ENCODE data around the gene MAN2C1.
"Not testable (repeated sequence)": the region's sequence is repeated elsewhere in the genome, so short reads cannot be mapped to it uniquely, and the experiment has no call there.

The MAN2C1 gene

DNA sequence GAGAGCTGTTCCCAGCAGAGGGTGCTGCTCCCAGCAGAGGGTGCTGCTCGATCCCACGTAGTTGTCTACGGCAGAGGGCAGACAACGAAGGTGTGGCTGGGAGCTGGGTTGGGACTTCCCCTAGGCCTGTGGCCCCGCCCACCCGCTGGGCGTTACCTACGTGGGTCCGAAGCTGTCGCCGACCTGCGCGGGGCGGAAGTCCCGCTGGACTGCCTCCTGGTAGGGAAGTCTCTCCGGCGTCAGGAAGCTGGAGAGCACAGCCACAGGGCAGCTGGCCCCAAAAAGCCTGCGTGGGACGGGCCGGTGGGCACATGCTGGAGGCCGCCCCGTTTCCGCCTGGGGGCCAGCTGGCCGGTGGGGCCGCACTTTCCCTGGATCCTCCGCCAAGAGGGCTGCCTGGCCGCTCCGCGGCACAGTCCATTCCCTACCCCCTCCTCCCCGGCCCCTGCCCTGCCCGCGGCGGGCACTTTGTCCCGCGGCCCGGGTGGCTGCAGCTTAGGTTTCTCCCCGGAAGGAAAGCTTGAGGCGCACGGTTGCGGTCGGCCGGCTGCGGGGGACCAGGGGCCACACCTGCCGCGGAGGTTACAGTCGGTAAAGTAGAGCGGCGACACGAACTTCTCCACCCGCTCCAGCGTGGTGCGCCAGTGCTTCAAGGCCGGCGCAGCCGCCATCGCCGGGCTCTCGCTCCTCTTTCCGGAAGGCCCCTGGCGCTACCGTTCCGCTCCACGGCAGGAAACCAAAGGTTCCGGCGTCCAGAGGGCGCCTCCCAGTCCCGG lies at the start of gene MAN2C1:
MAN2C1 (minus strand) TSS at position 695 of the 776 bp plus-strand sequence; CDS start at position 671, 24 bp downstream.
- peak; percentile 89 for DNase-seq (ENCODE audit: low read depth)

DNA sequence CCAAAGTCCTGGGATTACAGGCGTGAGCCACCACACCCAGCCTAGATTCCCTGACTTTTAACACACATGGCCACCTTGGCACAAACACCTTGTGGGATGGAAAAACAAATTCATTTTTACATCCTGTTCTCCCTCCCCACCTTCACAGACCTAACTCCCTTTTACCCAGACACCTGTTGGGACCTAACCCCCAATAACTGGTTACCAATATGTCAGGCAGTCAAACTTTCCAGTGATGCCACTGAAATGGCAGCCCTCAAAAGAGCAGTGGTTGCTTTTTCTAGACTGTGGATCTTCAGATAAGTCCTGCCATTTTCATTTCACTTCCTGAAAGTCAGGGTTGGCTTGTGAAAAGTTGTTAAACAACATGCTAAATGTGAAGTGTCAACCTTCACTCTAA lies 48.2 kb upstream of the MAN2C1 start:
- DNase-seq (ENCODE audit: low read depth): no peak

DNA sequence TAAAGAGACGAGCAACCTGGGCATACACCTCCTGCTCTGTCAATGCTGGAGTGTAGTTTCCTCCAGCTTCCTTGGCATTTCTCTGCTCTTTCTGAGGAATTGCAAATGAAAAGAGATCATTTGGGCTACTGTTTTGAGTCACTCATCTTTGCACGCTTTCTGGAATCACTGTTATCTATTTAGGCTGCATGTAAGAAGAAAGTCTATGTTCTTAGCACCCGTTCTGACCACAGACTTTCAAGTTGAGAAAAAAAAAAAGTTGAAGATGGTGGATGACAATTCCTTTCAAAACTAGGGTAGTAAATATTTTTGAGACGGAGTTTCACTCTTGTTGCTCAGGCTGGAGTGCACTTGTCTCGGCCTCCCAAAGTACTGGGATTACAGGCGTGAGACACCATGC lies 41.8 kb upstream of the MAN2C1 start:
- no peak for DNase-seq (ENCODE audit: low read depth)

DNA sequence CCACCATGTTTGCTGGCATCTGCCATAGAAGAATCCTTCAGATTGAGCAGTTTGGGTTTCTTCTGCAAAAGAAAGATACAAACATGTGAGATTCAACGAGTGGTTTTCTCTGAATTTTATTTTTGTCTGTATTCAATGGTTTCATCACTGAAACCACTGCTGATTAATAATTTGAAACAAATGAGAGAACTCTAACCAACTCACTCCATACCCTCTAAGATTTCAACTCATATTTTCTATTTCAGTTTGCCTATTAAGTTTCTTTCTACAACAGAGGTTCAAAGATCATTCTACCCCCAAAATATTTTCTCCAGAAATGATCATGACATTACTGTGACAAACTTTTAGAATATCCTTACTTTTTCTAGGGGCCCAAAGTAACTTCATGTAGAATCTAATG lies 38.7 kb upstream of the MAN2C1 start:
- no peak for DNase-seq (ENCODE audit: low read depth)

DNA sequence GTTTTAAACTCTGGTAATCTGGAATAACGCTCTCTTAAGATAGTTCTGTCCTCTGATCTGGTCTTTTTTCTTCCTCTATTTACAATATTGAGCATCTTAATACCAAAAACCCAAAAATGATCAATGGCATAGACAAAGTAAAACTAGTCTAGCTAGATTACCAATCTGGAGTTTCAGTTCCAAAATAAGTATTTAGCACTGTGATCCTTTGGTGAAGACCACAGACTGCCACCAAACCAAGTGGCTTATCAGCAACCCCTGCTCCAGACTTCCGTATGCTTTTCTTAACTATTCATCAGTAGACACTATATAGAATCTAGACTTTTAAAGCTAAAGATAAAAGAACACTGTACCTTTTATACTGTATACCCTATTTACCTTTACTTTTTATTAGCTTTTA lies 35.5 kb upstream of the MAN2C1 start:
- no peak for DNase-seq (ENCODE audit: low read depth)

DNA sequence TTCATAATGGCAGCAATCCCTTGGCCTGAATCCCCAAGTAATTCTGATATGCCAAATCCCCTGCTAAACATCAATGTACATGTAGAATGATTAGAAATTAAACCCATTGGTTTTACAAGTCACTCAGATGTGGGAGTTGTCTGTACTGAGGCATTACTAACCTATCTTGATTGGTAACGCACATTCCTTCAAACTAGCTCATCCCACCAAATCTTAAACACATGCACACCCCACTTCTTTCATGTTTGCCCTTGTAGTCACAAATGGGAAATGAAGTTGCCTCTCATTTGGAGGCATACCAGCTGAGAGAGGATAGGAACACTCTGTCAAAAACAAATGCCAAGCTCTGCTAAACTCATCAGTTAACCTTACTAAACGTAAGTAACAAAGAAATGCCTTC lies 29.1 kb upstream of the MAN2C1 start:
- DNase-seq (ENCODE audit: low read depth): no peak

DNA sequence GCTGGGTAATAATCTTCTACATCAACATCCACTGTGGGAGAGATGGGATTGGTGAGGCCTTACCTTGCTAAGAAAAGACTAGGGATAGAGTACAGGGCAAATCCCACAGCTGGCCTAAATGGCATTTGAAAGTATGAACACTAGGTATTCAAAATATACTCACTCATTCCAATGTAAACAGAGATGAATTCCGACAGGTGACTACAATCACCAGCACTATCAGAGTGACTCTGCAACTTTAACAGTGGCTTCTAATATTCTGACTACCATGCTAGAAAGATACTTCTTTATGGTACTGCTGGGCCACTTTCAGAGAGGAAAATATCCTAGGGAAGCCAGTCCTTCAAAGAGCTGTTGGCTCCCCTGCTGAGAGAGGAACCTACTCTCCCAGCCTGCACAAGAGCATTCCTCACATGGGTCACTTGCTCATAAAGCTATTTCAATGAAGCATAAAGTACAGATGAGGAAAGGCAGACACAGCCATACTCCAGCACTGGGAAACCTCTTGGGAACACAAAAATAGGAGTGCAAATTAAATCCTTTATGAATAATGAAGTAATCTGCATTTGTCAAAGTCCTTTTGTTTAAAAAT lies 21.5 kb upstream of the MAN2C1 start:
- DNase-seq (ENCODE audit: low read depth): no peak

DNA sequence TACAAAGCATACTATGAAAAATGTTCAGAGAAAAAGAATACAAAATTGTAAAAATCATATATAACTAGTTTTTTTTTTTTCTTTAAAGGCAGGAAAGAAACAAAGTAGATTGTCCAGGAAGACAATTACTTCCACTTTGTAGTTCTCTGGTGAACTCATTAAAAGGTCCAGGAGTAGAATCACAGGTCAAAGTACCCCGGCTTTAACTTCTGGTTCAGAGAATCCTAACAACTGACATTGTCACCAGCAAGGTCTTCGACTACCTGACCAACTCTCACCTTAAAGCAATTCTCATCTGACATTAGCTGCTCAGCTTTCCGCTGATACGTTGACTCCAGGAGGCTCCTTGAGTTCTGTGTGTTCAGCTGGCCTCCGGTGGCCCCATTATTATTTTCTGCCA lies 15.6 kb upstream of the MAN2C1 start:
- not testable (repeated sequence) for DNase-seq (ENCODE audit: low read depth)

DNA sequence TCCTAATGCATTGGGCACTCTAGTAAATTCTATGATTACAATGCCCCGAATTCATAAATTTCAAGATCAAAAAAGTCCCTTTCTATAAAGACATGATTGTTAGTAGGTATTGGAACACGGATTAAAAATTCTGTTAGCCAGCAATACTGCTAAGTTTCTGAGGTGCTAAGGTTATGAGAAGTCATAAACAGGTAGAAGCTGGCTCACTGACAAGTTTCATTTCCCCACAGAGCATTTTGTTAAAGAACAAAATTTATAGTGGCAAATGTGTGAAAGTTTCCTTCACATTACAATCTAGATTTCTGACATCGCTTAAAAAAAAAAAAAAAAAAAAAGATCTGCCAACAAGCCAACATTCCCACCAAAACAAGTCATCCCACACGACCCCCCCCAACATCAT lies 12.4 kb upstream of the MAN2C1 start:
- DNase-seq (ENCODE audit: low read depth): no peak

DNA sequence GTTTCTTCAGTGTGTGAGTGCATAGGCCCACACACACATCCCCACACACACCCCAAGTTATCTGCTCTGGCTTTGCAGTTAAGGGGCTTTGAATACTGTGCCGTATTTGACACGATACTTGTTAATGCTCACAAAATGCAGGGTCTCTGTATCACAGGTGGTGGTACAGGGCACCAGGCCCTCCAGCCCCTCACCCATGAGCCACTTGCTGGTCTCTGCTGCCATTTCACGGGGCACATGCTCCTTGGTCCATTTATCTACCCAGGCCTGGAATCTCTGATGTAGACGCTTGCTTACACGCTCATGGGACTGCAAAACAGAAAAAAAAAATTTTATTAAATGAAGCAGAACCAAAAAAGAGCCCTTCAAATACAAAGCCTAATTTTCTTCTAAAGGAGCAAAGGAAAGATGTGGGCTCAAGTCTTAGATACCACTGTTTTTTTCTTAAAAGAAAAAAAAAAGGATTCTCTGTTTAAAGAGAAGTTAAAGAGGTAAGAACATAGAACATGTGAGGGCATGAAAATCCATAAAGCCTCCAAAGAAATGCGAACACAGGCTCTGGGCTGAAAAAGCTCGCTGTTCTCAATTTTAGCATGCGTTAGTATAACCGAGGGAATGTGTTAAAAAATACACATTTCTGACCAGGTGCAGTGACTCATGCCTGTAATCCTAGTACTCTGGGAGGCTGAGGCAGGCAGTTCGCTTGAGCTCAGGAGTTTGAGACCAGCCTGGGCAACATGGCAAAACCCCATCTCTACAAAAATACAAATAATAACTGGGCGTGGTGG lies 3.7 kb upstream of the MAN2C1 start:
- DNase-seq (ENCODE audit: low read depth): no peak

DNA sequence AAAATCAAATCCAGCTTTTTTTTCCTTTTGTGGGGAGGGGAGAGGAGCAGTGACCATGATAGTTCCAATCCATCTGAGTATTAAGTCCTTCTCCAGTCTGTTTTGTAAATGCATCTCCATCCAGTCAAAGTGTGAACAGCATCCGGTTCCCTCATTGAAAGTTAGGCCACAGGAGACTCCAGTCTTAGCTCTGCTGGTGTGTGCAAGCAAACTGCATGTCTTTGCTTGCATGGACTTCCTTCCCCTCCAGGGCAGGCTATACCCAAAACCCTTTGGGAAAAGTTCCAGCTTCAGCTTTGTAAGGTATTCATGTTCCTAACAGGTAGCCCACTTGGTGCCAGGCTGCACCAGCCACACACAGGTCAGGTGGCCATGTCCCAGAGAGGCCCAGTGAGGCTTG lies 3.1 kb upstream of the MAN2C1 start:
- DNase-seq (ENCODE audit: low read depth): no peak

DNA sequence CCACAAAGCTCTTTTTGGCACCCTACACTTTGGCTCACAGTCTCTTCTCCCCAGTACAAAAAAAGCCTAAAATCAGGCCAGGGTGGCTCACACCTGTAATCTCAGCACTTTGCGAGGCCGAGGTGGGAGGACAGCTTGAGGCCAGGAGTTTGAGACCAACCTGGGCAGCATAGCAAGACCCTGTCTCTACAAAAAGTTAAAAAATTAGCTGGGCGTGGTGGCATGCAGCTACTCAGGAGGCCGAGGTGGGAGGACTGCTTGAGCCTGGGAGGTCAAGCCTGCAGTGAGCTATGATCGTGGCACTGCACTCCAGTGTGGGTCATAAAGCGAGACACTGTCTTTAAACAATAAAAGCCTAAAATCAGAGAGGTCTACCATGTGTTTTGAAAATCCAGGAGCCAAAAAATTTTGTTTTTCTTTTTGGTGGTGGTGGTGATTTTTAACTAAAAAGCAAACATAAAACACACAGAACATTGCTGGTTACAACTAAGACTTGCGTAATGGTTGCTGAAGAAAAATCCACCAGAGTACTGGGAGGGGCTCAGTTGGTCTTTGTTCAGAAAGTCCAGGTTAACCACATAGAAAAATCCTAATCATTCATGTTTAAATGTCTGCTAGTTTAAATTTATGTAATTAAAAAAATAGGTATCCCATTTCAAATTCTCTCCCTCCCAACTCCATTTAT lies 1.6 kb upstream of the MAN2C1 start:
- no peak for DNase-seq (ENCODE audit: low read depth)

DNA sequence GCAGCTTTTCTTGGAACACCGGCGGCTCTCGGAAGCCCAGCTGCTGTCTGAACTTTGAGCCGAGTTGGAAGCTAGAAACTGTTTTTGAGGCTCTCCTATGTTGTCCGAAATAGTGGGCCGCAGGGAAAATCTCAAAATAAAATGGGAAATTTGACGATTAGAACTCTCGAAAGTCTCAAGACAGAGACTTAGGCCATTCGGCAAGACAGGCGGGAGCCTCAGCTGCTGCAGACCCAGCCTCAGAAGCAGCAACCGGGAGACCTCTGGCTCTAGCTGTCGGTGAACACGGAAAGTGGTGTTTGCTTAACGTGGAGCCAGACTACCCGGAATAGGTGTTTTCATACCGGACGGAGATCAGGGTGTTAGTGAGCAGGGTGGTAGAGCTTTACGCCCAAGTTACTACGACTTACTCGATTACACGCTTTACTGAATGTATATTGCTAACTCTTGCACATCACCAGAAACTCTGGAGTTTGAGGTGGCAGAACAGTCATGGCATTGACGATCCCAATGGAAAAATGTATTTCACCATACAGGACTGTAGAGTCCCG lies 357 bp upstream of the MAN2C1 start:
- no peak for DNase-seq (ENCODE audit: low read depth)

DNA sequence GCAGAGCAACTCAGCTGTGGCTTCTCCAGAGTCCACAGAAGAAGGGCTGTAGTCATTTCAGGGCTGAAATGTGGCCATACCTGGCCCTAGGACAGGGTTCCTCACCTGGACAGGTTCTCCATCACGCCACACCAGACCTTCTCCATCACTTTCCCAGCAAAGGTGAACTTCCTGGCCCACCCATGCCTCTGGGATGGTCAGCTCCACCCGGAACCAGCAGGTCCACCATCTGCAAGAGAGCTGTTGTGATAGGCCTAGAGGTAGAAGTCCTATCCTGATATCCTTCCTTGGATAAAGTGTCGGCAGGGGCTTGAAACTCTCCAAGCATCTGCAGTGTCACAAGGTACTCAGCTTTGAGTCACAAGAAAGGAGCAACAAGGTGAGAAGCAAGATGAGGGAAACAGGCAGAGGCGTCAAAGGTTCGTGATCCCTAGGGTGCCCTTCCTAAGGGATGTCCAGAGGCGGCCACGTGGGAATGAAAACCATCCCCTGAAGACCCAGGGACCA lies 948 bp downstream of the MAN2C1 start:
- no peak for DNase-seq (ENCODE audit: low read depth)

DNA sequence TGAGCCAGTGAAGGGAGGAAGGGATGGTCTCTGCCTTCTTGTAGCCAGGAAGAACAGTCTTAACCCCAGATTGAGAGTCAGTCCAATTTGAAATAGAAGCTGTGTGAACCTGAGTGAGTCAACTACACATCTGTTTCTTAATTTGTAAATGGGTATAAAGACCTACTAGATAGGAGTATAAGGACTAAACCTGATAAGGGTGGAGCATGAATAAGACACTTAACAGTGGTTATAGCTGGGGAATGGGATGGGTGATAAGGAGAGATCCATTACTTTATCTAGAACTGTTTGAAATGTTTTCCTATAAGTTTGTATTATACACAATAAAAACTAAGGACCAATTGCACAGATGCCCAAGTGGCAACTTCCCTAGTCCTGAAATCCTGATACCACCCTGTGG lies 1.4 kb downstream of the MAN2C1 start:
- DNase-seq (ENCODE audit: low read depth): no peak

DNA sequence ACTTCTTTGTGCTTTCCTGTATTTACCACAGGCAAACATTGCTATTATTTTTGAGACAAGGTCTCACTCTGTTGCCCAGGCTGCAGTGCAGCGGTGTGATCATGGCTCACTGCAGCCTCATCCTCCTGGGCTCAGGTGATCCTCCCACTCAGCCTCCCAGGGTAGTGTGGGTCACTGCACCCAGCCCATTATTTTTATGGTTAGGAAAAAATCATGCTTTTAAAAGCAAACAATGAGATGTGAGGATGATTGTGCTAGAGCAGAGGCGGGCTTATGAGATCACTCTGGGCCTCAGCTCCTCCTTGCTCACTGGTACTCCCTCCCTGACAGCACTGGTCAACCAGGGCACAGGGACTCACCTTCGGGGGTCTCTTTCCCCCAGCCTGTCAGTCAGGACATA lies 2.2 kb downstream of the MAN2C1 start:
- DNase-seq (ENCODE audit: low read depth): no peak

DNA sequence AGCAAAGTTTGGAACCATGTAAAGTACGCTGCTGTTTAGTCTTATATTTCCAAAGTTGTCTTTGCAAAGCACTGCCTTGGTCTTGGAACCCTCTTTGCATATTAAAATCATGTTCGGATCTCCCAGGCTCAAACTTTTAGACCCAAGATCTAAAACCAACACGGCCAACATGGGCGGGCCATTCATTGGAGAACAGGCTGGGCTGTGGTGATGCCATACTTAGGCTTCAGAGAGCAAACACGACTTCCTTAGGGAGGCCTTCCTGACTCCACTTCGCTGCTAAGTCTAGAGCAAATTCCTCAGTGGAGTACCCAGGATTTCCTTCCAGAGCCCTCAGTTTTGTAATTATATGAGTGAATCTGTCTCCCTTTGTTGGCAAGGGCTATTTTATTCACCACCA lies 3.5 kb downstream of the MAN2C1 start:
- DNase-seq (ENCODE audit: low read depth): no peak

DNA sequence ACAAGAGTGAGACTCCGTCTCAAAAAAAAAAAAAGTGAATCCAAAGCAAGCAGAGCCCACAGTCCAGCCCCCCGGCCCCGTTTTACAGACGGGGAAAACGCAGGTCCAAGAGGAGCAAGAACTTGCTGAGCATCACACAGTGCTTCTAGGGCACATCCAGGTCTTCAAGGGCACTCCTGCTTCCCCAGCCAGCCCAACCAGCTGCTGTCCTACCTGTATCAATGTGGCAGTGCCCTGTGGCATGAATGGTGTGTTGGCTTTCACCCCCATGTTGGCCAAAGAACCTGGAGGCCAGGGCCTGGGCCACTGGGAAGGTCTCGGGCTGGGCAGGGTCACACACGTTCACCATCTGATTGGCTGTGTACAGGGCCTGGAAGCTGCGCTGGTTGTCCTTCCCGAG lies 4.6 kb downstream of the MAN2C1 start:
- DNase-seq (ENCODE audit: low read depth): no peak

DNA sequence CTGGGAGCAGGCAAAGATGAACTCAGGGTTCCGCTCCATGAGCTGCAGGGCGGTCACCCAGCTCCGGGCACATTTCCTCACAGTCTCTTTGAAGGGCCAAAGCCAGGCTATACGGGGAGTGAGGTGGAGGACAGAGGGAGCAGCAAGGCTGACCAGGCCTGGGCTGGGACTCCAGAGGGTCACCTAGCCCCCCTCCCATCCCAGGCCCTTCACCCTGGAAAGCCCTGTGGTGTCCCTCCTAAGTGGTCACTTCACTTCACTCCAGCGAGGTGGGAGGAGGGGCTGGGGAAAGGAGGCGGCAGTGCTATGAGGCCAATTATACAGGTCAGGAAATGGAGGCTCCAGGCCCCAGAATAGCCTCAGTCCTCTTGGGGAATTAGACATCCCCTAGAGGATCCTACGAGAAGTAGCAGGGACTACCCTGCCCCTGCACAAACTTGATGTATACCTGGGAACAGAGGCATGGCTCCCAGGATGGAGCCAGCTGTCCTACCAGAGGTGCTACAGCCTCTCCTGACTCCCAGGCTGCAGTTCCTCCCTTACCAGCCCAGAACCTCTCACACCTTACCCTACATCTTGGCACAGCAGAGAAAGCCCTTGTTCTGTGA lies 5.7 kb downstream of the MAN2C1 start:
- DNase-seq (ENCODE audit: low read depth): no peak

DNA sequence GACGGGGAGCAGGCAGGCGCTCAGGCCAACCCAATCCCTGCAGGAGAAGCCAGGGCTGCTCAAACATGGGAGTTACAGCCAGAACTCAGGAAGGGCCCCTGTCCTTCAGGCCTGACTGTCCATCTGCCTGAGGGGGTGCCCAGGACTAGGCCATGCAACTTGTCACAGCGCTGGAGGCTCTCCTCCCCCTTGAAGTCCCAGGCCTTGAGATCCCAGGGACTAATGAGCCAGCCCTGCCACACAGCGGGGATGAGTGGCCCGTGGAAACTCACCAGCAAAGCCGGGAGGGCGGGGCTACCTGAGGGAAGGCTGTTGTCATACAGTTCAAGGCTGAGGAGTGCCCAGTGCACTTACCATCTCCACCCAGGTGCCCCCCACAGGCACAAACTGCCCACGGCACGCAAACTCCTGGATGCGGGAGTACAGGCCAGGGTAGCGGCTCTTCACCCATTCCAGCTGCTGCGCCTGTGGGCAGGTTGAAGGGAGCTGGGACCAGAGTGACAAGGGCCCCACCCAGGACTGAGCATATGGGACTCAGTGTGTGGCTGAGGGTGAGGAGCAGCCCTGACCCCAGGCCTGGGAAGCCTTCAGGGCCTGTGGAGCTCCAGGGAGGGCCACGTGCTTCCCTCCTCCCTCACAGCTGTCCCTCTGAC lies 6.3 kb downstream of the MAN2C1 start:
- DNase-seq (ENCODE audit: low read depth): no peak

DNA sequence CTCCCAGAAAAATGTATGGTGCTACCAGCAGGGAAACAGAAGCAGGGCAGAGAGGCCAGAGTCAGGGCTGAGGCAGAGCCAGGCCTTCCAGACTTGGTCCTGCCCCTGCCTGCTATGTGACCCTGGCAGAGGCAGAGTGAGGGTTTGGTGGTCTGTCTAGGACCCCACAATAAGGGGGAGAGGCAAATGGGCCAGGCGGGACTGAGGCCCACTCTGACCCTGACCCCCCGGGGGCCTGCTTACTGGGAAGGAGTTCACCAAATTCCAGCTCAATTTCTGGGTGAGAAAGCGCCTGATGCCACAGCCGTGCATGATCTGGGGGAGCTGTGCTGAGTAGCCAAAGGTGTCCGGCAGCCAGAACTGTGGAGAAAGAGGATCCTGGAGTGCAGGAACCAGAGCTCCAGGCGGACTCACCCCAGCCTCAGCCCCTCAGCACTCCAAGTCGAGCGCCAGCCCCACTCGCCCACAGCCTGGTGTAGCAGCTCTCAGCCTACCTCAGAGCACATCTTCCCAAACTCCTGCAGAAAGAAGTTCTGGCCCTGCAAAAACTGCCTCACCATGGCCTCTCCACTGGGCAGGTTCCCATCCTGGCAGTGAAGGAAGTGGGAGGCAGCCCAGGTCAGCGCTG lies 6.9 kb downstream of the MAN2C1 start:
- DNase-seq (ENCODE audit: low read depth): no peak
